Measurements from ENCODE around the gene PRKG1.

DNA sequence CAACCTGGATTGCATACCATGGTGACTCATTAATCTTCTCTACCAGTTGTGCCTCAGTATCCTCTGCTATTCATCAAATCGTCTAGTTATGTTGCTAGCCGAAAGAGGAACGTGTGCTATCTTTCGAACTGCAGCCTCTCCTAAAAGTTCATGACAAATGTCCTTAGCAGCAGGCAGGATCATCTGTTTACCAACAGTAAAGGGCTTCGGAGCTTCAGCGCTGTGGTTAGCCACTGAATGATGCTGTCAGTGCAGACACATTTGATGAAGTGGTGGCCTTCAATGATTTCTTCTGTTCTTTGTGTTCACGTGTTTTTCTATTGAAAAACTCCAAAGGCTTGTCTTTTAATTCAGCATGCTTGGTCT is 556.3 kb downstream of the PRKG1 start:
- TF ChIP-seq CTCF (IDR thresholded peaks at IDR 0.05; ENCODE audit: low read depth, low read length, poor library complexity, severe bottlenecking) (no peak), EZH2phosphoT487 (IDR thresholded peaks at IDR 0.05; ENCODE audit: borderline replicate concordance, low read length) (no peak)
